ENCODE measurements around the gene SDHB.

Gene SDHB

DNA sequence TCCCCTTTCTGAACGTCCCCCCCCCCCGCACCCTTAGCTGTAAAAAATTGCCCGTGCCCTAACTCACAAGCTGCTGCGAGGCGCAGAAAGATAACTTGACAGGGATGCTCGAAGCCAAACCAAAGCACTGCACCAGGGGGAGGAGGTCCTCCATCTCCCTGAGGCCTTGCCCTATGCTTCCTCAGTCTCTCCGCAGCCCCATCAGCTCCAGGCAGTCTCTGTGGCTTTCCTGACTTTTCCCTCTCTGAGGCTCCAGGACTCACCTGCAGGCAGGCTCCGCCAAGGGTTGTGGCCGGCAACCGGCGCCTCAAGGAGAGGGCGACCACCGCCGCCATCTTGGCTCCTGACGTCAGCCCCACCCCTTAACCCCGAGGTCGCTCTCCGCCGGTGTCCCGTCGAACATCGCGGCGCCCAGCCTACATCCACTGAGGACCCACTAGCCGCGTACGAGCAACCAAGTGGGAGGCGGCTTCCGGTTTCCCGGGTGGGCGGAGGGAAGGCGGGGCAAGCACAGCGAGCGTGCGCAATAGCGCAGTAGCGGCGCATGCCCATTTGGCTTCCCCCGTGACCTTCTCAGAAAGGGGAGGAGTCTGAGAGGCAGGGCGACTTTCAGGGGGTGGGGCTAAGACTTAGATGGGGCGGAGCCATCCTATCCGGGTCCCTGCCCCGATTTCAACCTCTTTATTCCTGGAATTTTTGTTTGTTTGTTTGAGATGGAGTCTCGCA, at the start of gene SDHB:
TSS of gene SDHB (minus strand) at position 348 of the 726 bp plus-strand sequence. CDS start at position 335, 13 bp downstream.
- peak within 1 kb of the TSS; percentile 96 for H3K27ac ChIP-seq
- TF ChIP-seq ZFX (IDR thresholded peaks at IDR 0.05) = no peak
- TF ChIP-seq, protein P1, sequence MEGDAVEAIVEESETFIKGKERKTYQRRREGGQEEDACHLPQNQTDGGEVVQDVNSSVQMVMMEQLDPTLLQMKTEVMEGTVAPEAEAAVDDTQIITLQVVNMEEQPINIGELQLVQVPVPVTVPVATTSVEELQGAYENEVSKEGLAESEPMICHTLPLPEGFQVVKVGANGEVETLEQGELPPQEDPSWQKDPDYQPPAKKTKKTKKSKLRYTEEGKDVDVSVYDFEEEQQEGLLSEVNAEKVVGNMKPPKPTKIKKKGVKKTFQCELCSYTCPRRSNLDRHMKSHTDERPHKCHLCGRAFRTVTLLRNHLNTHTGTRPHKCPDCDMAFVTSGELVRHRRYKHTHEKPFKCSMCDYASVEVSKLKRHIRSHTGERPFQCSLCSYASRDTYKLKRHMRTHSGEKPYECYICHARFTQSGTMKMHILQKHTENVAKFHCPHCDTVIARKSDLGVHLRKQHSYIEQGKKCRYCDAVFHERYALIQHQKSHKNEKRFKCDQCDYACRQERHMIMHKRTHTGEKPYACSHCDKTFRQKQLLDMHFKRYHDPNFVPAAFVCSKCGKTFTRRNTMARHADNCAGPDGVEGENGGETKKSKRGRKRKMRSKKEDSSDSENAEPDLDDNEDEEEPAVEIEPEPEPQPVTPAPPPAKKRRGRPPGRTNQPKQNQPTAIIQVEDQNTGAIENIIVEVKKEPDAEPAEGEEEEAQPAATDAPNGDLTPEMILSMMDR (conservative IDR thresholded peaks at IDR 0.05) = no peak

DNA sequence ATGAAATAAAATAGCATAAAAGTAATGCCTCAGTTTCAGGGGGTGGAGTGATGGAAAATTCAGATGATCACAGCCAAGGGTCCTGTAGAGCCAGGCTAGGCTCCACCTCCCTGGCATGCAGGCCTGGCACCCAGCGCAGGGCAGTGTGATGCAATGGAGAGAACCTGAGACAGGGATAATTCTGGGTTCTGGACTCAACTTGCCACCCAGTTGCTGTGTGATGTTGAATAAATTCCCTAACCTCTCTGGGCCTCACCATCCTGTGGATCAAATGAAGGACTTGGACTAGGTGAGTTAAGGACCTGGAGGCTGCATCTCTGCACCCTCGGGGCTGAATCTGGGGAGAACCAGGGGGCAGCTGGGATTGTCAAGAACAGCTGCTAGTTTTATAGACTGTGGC, 48.4 kb upstream of the SDHB start:
- TF ChIP-seq, protein P1 (conservative IDR thresholded peaks at IDR 0.05) = no peak
- no peak for TF ChIP-seq ZFX (IDR thresholded peaks at IDR 0.05)

DNA sequence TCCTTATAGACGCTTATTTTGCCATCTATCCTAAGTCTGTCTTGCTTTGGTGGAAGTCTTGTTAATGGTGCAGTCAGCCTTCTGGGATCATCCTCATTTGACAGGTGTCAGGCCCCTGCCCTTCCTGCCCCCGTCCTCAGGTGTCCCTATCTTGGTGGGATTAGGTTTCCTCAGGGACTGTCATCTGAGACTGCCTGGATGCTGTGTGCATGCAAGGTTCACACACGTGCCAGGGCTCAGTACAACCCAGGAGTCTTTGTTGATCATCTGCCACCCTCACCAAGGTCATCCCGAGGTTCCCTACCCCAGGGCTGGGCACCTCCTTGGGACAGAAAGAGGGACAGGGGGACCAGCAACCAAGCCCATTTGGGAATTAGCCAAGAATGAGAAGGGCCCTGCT, 47.4 kb upstream of the SDHB start:
- TF ChIP-seq, protein P1 (conservative IDR thresholded peaks at IDR 0.05) = no peak
- no peak for TF ChIP-seq ZFX (IDR thresholded peaks at IDR 0.05)

More for the DNA sequence above, 48.4 kb upstream of the SDHB start:
- H3K27ac ChIP-seq = no peak overlapping the region

DNA sequence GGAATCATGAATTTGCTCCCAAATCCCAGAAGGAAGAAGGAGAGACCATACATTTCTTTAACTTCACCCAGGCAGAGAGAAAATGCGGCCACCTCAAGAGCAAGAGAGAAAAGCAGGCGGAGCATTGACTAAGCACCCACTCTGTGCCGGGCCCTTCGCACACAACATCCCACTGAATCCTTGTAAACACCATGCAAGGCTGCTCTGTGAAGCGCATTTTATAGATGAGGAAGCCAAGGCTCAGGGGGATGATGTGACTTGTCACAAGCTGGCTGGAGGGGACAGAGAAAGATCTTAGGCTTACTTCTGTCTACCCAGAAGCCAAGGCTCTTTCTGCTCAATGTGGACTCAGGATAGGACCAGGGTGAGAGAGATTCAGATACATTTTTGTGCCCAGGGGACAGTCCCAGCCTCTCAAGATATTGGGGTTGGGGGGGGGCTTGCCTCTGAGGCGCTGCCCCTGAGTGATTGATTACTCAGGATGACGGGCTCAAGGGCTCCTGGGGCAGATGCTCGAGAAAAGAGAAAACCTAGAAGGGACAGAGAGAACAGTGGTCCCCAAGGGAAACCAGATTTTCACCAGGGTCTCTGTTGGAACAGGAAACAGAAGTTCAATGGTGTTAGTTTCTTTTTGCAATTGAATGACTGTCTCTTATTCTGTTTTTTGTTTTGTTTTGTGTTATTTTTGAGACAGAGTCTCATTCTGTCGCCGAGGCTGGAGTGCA, 45.9 kb upstream of the SDHB start:
- TF ChIP-seq ZFX (IDR thresholded peaks at IDR 0.05) = no peak
- TF ChIP-seq, protein P1 (conservative IDR thresholded peaks at IDR 0.05) = no peak

More for the DNA sequence above, 47.4 kb upstream of the SDHB start:
- no peak overlapping the region for H3K27ac ChIP-seq

DNA sequence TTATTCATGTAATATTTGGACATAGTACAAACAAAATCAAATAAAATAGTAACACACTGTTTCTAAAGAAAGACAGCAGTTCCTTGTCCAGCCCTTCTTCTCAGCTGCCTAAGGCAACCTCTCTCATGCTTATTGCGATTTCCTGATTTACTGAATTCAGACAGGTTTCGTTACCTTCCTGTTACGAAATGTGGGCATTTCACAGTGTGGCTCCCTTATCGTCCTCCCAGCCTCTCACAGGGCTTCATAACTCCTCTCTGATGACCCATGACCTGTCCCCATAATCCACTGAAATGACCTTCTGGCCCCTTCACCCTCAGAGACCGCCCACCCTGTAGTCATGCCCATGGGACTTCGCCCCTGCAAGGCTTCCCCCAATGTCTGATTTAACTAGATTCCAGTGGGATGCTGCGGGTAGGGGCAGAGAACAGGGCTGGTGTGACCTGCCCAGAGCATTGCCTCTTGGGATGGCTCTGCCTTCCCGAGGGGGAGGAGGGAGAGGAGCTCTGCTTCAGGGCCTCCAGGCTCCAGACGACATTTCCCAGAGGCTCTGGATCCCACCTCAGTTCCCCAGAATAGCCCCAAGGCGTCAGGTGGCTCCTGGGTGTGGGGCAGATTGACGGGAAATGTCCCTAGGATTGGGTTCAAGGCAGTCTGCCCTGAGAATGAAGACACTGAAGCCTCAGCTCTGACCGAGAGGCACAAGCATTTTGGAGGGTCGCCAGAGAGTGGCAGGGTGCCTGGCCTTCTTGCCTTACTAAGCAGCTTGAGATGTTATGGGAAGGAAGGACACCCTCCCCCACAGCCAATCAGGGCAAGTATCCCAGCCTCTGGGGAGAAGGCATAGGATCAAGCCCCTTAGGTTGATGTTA, 44.9 kb upstream of the SDHB start:
- H3K27ac ChIP-seq = peak overlapping the region; percentile 53
- TF ChIP-seq ZFX (IDR thresholded peaks at IDR 0.05) = no peak
- TF ChIP-seq, protein P1 (conservative IDR thresholded peaks at IDR 0.05) = no peak

More for the DNA sequence above, 45.9 kb upstream of the SDHB start:
- no peak overlapping the region for H3K27ac ChIP-seq

DNA sequence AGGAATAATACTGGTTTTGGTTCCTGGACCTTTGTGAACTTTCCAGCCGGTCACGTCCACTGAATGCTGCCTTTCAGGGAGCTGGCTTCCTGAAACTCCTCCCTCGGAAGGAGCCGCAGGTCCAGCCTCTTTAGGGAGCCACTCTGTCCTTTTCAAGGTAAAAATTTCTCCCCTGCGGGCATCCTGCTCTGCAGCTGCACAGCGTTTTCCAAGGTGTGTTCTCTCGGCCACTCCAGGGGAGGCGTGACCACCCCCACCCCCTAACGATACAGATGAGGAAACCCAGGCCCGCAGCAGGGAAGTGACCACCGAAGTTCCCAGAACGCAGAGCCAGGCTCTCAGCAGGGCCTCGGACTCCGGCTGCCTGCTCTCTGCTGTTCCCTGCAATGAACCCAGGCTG, 44.0 kb upstream of the SDHB start:
- TF ChIP-seq, protein P1 (conservative IDR thresholded peaks at IDR 0.05) = no peak
- no peak for TF ChIP-seq ZFX (IDR thresholded peaks at IDR 0.05)
- H3K27ac ChIP-seq = peak overlapping the region; percentile 53

Data from C4-2B (cell line).